HepG2 (cell line): ENCODE results near the gene CDC42EP4. TPM values are rescaled to one million over a fixed set of nuclear protein-coding genes. Genes with fewer than 3 reads are reported as not detected.

Source experiments
- IKZF4 ChIP-seq: sonication (generic); formaldehyde crosslinking; IDR thresholded peaks from 2 replicates; pipeline ENCODE4 v1.5.1; 2020; ENCODE audit warnings: borderline replicate concordance, mild to moderate bottlenecking, low read depth, missing genetic modification reagents; ENCODE audit errors: not compliant biosample characterization
- MAZ ChIP-seq, 2 experiments: sonication (generic) in 1 of 2; formaldehyde crosslinking in 1 of 2; IDR thresholded peaks; 2 replicates each; pipeline versions ENCODE4 v1.5.0 to v1.6.1; 2012 to 2020; ENCODE audit warnings: low read depth in 2 of 2, mild to moderate bottlenecking in 2 of 2, borderline replicate concordance in 1 of 2, improper control_type of control experiment in 1 of 2, low read length in 1 of 2, missing genetic modification reagents in 1 of 2, moderate library complexity in 1 of 2
- RFX5 ChIP-seq: IDR thresholded peaks from 2 replicates; pipeline ENCODE4 v1.6.1; 2011; ENCODE audit warnings: low read depth, low read length, improper control_type of control experiment
- SCMH1 ChIP-seq: sonication (generic); formaldehyde crosslinking; IDR thresholded peaks from 2 replicates; pipeline ENCODE4 v1.9.0; 2021; ENCODE audit warnings: missing genetic modification reagents, mild to moderate bottlenecking, borderline replicate concordance
- STAG1 ChIP-seq: sonication (generic); formaldehyde crosslinking; IDR thresholded peaks from 2 replicates; pipeline ENCODE4 v1.4.0; 2020; ENCODE audit warnings: missing genetic modification reagents
- STAT5B ChIP-seq: sonication (generic); formaldehyde crosslinking; IDR thresholded peaks from 2 replicates; pipeline ENCODE4 v1.4.0; 2020; ENCODE audit warnings: missing genetic modification reagents
- YEATS4 ChIP-seq: sonication (generic); formaldehyde crosslinking; IDR thresholded peaks from 2 replicates; pipeline ENCODE4 v1.4.0; 2020; ENCODE audit warnings: missing genetic modification reagents, borderline replicate concordance
- ZFY ChIP-seq: sonication (generic); formaldehyde crosslinking; IDR thresholded peaks from 2 replicates; pipeline ENCODE4 v1.4.0; 2020; ENCODE audit warnings: missing genetic modification reagents
- ZNF160 ChIP-seq: sonication (generic); formaldehyde crosslinking; IDR thresholded peaks from 2 replicates; pipeline ENCODE4 v1.8.0; 2022; ENCODE audit warnings: mild to moderate bottlenecking, inconsistent platforms, missing genetic modification reagents
- ZNF282 ChIP-seq: fragments of 450-650 bp; IDR thresholded peaks from 2 replicates; pipeline ENCODE4 v1.6.1; 2018; ENCODE audit not compliant: partially characterized antibody
- ZNF333 ChIP-seq: sonication (generic); formaldehyde crosslinking; IDR thresholded peaks from 2 replicates; pipeline ENCODE4 v1.4.0; 2020; ENCODE audit warnings: mild to moderate bottlenecking, missing genetic modification reagents, borderline replicate concordance
- ZNF562 ChIP-seq: sonication (generic); formaldehyde crosslinking; IDR thresholded peaks from 2 replicates; pipeline ENCODE4 v1.8.0; 2022; ENCODE audit warnings: missing genetic modification reagents, borderline replicate concordance
- ZNF678 ChIP-seq: sonication (generic); formaldehyde crosslinking; IDR thresholded peaks from 2 replicates; pipeline ENCODE4 v1.4.0; 2020; ENCODE audit warnings: mild to moderate bottlenecking, missing genetic modification reagents
- ZNF761 ChIP-seq: sonication (generic); formaldehyde crosslinking; conservative IDR thresholded peaks from 2 replicates; pipeline ENCODE4 v1.4.0; 2020; ENCODE audit warnings: mild to moderate bottlenecking, missing genetic modification reagents
- ZXDC ChIP-seq: sonication (generic); formaldehyde crosslinking; IDR thresholded peaks from 2 replicates; pipeline ENCODE4 v1.5.0; 2020; ENCODE audit warnings: mild to moderate bottlenecking, missing genetic modification reagents
- polyA plus RNA-seq, 8 experiments: library from polyadenylated mRNA; depleted of rRNA in 3 of 8; stranded (reverse) in 7 of 8; unstranded in 1 of 8; fragments of >200 nt; fragmentation: Illumina TruSeq in 4 of 8; extraction: Trizol in 4 of 8; gene quantifications; 2 replicates each; pipeline versions ENCODE4 v1.2.1 to v1.2.3, GENCODE V29; 2011 to 2016; ENCODE audit warnings: low read depth in 4 of 8, missing spikeins in 1 of 8, mixed read lengths in 1 of 8; ENCODE audit not compliant: insufficient read depth in 1 of 8
- total RNA-seq, 5 experiments: library from RNA; depleted of rRNA; stranded (reverse); fragments of >200 nt; fragmentation: Illumina TruSeq; extraction: Trizol; gene quantifications; 2 replicates each; pipeline ENCODE4 v1.2.3, GENCODE V29; 2016; ENCODE audit warnings: low read depth in 1 of 5
- TF ChIP-seq, protein P1 (sequence below): IDR thresholded peaks from 2 replicates; pipeline ENCODE4 v1.6.1; 2012; ENCODE audit warnings: low read length, improper control_type of control experiment
- TF ChIP-seq, protein P2 (sequence below): sonication (generic); formaldehyde crosslinking; IDR thresholded peaks from 2 replicates; pipeline ENCODE4 v1.8.0; 2022; ENCODE audit warnings: missing genetic modification reagents, mild to moderate bottlenecking, moderate library complexity, borderline replicate concordance
- TF ChIP-seq, protein P3 (sequence below): sonication (generic); formaldehyde crosslinking; IDR thresholded peaks from 2 replicates; pipeline ENCODE4 v1.8.1; 2023; ENCODE audit warnings: missing genetic modification reagents, inconsistent platforms, borderline replicate concordance

The CDC42EP4 gene
- total and polyA plus RNA-seq, 2 of the 13 experiments (the other 11 are each of a cell fraction or from before 2014, with no cell fraction given) = 19.0 to 54.0 TPM

DNA sequence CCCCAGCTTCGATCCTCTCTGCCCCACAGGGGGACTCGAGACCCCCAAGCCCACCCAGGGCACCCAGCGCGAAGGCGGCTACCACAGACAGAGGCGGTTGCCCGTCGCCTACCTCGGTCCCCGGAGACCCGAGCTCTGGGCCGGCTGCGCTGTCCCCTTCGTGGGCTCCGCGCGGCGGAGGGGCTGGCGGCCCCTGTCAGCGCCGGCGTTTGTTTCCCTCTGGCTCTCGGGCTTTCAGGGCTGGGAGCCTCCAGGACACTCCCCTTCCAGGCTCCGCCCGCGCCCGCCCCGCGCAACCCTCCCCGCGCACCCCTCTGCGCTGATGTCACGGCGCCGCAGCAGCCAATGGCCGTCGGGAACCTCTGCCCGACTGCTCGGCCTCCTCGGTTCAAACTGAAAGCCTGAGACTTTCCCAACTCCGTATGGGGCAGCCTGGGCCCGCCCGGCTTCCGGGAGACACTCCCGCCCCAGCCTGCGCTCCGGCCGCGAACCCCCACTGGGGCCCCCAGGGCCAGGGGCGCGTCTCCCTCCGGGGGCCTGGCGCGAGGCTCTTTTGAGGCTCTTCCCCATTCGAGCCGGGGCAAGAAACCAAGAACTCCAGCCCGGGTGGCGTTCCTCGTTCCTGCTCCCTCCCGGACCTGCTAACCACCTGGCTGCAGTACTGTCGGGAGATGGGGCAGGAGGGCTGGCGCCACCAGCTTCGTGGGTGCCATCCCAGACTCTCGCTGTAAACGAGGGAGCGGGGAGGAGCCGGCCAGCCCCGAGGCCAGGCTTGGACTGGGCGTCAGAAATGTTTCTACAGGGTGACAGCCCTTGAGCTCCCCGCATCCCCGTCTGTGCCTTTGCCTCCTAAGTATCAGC lies at the start of gene CDC42EP4 (continued):
- TF ChIP-seq, protein P1, sequence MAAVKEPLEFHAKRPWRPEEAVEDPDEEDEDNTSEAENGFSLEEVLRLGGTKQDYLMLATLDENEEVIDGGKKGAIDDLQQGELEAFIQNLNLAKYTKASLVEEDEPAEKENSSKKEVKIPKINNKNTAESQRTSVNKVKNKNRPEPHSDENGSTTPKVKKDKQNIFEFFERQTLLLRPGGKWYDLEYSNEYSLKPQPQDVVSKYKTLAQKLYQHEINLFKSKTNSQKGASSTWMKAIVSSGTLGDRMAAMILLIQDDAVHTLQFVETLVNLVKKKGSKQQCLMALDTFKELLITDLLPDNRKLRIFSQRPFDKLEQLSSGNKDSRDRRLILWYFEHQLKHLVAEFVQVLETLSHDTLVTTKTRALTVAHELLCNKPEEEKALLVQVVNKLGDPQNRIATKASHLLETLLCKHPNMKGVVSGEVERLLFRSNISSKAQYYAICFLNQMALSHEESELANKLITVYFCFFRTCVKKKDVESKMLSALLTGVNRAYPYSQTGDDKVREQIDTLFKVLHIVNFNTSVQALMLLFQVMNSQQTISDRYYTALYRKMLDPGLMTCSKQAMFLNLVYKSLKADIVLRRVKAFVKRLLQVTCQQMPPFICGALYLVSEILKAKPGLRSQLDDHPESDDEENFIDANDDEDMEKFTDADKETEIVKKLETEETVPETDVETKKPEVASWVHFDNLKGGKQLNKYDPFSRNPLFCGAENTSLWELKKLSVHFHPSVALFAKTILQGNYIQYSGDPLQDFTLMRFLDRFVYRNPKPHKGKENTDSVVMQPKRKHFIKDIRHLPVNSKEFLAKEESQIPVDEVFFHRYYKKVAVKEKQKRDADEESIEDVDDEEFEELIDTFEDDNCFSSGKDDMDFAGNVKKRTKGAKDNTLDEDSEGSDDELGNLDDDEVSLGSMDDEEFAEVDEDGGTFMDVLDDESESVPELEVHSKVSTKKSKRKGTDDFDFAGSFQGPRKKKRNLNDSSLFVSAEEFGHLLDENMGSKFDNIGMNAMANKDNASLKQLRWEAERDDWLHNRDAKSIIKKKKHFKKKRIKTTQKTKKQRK = no peak
- peak; percentile 24; the same call in 1 of the 2 replicates for TF ChIP-seq ZNF160
- peak; percentile 95 for TF ChIP-seq IKZF4 (CRISPR knock-in tag)
- TF ChIP-seq, protein P2, sequence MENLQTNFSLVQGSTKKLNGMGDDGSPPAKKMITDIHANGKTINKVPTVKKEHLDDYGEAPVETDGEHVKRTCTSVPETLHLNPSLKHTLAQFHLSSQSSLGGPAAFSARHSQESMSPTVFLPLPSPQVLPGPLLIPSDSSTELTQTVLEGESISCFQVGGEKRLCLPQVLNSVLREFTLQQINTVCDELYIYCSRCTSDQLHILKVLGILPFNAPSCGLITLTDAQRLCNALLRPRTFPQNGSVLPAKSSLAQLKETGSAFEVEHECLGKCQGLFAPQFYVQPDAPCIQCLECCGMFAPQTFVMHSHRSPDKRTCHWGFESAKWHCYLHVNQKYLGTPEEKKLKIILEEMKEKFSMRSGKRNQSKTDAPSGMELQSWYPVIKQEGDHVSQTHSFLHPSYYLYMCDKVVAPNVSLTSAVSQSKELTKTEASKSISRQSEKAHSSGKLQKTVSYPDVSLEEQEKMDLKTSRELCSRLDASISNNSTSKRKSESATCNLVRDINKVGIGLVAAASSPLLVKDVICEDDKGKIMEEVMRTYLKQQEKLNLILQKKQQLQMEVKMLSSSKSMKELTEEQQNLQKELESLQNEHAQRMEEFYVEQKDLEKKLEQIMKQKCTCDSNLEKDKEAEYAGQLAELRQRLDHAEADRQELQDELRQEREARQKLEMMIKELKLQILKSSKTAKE = peak; percentile 59; the same call in 1 of the 2 replicates
- no peak for TF ChIP-seq ZNF282
- TF ChIP-seq ZNF562 (CRISPR knock-in tag) = 0 out of 2 replicates have a peak, but pooled peaks have one; percentile 53
- no peak for TF ChIP-seq SCMH1
- TF ChIP-seq ZNF333 (CRISPR knock-in tag) = no peak
- no peak; the same call in none of the 2 replicates for TF ChIP-seq STAG1 (CRISPR knock-in tag)
- peak; percentile 64 for TF ChIP-seq RFX5
- TF ChIP-seq YEATS4 (CRISPR knock-in tag) = no peak; the same call in 1 of the 2 replicates
- 0 out of 2 replicates have a peak, but pooled peaks have one; percentile 13 for TF ChIP-seq STAT5B (CRISPR knock-in tag)
- no peak for TF ChIP-seq ZNF678 (CRISPR knock-in tag)
- no peak for TF ChIP-seq ZNF761
- TF ChIP-seq, protein P3, sequence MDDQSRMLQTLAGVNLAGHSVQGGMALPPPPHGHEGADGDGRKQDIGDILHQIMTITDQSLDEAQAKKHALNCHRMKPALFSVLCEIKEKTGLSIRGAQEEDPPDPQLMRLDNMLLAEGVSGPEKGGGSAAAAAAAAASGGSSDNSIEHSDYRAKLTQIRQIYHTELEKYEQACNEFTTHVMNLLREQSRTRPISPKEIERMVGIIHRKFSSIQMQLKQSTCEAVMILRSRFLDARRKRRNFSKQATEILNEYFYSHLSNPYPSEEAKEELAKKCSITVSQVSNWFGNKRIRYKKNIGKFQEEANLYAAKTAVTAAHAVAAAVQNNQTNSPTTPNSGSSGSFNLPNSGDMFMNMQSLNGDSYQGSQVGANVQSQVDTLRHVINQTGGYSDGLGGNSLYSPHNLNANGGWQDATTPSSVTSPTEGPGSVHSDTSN (CRISPR knock-in tag) = no peak
- TF ChIP-seq MAZ (IDR thresholded peaks at IDR 0.05; ENCODE audit: borderline replicate concordance, low read depth, low read length) = peak; percentile 73; the same call in 1 of the 2 replicates
- TF ChIP-seq MAZ (CRISPR knock-in tag; IDR thresholded peaks at IDR 0.05; ENCODE audit: low read depth) = peak; percentile 65; the same call in 1 of the 2 replicates
- TF ChIP-seq ZXDC (CRISPR knock-in tag) = 0 out of 2 replicates have a peak, but pooled peaks have one; percentile 23
- TF ChIP-seq ZFY (CRISPR knock-in tag) = peak; percentile 89
